HL-60 (cell line): ENCODE data around the gene UBE2S.

ENCODE experiments used
- DNase-seq, 2 experiments: peaks; one replicate each; pipeline ENCODE4 v3.0.0-alpha.2; 2010 to 2020; ENCODE audit warnings: low read depth in 1 of 2, low spot score in 1 of 2
- H3K27ac ChIP-seq: fragments of 250-450 bp; sonication (Bioruptor Pico); replicated peaks from 2 replicates; pipeline ENCODE4 v1.5.1; 2020; ENCODE audit warnings: mild to moderate bottlenecking, moderate library complexity
- H3K27me3 ChIP-seq: fragments of 250-450 bp; sonication (Bioruptor Pico); 2 replicates; pipeline ENCODE4 v1.5.1; 2021; ENCODE audit warnings: mild to moderate bottlenecking, moderate library complexity; ENCODE audit not compliant: insufficient read depth, poor library complexity, severe bottlenecking
- H3K4me3 ChIP-seq: replicated peaks from 2 replicates; pipeline ENCODE4 v1.5.1; 2011; ENCODE audit warnings: mild to moderate bottlenecking, control low read depth, low read length; ENCODE audit not compliant: insufficient read depth
- GABPA ChIP-seq: IDR thresholded peaks from 2 replicates; pipeline ENCODE4 v1.6.1; 2012; ENCODE audit warnings: low read depth
- POLR2AphosphoS5 ChIP-seq: IDR thresholded peaks from 2 replicates; pipeline ENCODE4 v1.6.1; 2012; ENCODE audit warnings: low read depth
- SPI1 ChIP-seq: IDR thresholded peaks from 2 replicates; pipeline ENCODE4 v1.6.1; 2012; ENCODE audit warnings: low read depth, mild to moderate bottlenecking, borderline replicate concordance
- TF ChIP-seq, protein P1 (sequence below): IDR thresholded peaks from one replicate; pipeline ENCODE4 v1.5.1; 2011; ENCODE audit warnings: low read length, control low read depth, inconsistent platforms; ENCODE audit not compliant: insufficient read depth
- TF ChIP-seq, protein P2 (sequence below): IDR thresholded peaks from 2 replicates; pipeline ENCODE4 v1.6.1; 2012; ENCODE audit warnings: low read depth; ENCODE audit not compliant: insufficient replicate concordance

Gene UBE2S

DNA sequence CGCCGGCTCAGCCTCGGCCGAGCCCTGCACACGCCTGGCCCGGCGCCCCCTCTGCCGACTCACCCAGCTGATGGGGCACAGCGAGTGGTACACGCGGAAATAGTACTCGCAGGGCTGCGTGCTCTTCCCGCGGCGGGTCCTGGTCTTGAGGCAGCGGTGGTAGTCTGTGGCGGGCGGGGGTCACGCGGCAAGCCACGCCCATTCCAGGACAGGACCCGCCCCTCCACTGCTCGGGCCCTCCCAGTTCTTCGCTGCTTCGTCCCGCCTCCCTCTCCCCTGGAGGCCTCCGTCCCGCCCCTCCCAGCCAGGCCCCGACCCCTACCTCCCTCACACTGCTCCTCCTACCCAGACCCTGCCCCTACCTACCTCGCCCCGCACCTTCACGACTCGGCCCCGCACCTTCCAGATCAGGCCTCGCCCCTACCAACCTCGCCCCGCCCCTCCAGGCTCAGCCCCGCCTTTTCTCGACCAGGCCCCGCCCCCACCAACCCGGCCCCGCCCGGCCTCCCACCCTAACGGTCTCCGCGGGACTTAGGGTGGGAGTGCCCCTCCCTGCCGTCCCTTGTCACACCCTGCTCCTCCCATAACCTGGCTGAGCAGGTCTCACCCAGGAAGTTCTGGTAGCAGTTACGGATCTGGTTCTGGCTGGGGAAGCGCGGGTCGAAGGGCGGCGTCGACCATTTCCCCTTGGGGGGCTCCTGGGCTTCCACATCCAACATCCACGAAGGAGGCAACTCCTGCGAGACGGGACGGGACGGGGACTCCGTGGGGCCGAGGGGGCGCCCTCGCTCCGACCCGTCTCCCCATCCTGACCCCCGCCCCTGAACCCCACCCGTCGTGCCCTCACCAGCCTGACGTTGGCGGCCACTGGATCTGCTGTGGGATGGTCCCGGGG is 53.5 kb downstream of the UBE2S start:
- no peak for DNase-seq
- peaks cover 23% of the 10 kb centered on the region for H3K27me3 ChIP-seq
- no peak overlapping the region for H3K27ac ChIP-seq
- no peak for TF ChIP-seq GABPA
- TF ChIP-seq POLR2AphosphoS5, result no peak
- no peak for TF ChIP-seq SPI1
- TF ChIP-seq, protein P1, sequence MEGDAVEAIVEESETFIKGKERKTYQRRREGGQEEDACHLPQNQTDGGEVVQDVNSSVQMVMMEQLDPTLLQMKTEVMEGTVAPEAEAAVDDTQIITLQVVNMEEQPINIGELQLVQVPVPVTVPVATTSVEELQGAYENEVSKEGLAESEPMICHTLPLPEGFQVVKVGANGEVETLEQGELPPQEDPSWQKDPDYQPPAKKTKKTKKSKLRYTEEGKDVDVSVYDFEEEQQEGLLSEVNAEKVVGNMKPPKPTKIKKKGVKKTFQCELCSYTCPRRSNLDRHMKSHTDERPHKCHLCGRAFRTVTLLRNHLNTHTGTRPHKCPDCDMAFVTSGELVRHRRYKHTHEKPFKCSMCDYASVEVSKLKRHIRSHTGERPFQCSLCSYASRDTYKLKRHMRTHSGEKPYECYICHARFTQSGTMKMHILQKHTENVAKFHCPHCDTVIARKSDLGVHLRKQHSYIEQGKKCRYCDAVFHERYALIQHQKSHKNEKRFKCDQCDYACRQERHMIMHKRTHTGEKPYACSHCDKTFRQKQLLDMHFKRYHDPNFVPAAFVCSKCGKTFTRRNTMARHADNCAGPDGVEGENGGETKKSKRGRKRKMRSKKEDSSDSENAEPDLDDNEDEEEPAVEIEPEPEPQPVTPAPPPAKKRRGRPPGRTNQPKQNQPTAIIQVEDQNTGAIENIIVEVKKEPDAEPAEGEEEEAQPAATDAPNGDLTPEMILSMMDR, result no peak
- TF ChIP-seq, protein P2, sequence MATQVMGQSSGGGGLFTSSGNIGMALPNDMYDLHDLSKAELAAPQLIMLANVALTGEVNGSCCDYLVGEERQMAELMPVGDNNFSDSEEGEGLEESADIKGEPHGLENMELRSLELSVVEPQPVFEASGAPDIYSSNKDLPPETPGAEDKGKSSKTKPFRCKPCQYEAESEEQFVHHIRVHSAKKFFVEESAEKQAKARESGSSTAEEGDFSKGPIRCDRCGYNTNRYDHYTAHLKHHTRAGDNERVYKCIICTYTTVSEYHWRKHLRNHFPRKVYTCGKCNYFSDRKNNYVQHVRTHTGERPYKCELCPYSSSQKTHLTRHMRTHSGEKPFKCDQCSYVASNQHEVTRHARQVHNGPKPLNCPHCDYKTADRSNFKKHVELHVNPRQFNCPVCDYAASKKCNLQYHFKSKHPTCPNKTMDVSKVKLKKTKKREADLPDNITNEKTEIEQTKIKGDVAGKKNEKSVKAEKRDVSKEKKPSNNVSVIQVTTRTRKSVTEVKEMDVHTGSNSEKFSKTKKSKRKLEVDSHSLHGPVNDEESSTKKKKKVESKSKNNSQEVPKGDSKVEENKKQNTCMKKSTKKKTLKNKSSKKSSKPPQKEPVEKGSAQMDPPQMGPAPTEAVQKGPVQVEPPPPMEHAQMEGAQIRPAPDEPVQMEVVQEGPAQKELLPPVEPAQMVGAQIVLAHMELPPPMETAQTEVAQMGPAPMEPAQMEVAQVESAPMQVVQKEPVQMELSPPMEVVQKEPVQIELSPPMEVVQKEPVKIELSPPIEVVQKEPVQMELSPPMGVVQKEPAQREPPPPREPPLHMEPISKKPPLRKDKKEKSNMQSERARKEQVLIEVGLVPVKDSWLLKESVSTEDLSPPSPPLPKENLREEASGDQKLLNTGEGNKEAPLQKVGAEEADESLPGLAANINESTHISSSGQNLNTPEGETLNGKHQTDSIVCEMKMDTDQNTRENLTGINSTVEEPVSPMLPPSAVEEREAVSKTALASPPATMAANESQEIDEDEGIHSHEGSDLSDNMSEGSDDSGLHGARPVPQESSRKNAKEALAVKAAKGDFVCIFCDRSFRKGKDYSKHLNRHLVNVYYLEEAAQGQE, result no peak
- peak overlapping the region; percentile 15 for H3K4me3 ChIP-seq

DNA sequence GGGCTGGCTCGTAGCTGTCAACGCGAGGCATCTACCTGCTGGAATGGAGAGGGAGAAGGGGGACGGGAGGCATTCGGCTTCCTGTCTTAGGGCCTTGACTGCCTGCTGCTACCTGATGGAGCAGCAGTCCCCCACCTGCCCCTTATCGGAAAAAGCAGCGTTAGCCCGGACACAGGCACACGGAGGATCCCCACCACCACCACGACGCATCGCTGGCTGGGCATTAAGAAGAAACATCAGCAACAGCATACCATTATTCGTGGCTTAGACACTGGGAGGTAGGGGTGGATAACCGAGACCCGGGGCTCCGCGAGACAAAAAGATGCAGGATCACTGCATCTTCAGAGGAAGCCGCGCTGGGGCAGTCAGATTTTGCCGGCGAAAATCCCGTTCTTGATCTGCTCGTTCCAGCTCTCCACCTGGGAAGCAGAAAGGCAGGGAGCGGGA is 54.2 kb downstream of the UBE2S start:
- Histone ChIP-seq H3K27me3 (peaks cover 23% of the 10 kb centered on the region), H3K4me3 (peak overlapping the region; percentile 15), H3K27ac (no peak overlapping the region)
- no peak for TF ChIP-seq POLR2AphosphoS5
- TF ChIP-seq GABPA, result no peak
- TF ChIP-seq, protein P2, result no peak
- TF ChIP-seq, protein P1, result no peak
- no peak for TF ChIP-seq SPI1
- no peak for DNase-seq

DNA sequence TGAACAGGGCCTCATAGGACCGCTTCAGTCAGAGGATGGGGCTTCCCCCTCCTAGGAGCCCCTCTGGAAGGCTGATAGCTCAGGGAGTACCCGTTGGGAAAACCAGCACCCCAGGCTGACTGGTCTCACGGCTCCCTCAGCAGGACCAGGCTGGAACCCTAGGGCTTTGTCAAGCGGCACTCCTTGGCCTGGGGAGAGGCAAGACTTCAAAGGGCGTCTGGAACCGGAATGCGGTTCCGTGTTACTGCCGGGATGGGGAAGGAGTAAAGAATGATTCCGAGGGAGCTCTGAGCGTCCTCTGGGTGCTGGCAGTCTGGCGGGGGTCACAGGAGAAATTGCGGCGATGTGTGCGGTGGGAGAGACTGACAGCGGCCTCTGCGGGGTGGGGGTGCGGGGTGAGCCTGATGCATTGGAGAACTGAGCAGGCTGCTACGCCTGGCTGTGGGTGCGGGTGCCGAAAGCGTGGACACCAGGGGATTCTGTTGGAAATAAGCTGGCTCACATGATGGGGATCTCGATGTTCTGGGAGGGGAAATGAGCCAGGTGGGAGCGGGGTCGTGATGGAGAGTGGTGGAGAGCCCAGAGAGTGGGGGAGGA is 54.9 kb downstream of the UBE2S start:
- Histone ChIP-seq H3K4me3 (no peak overlapping the region), H3K27ac (no peak overlapping the region), H3K27me3 (peaks cover 23% of the 10 kb centered on the region)
- DNase-seq, result no peak
- TF ChIP-seq POLR2AphosphoS5 (no peak), SPI1 (no peak)
- TF ChIP-seq, protein P1, result no peak
